ENCODE measurements around the gene NME9.

NME9 gene

DNA sequence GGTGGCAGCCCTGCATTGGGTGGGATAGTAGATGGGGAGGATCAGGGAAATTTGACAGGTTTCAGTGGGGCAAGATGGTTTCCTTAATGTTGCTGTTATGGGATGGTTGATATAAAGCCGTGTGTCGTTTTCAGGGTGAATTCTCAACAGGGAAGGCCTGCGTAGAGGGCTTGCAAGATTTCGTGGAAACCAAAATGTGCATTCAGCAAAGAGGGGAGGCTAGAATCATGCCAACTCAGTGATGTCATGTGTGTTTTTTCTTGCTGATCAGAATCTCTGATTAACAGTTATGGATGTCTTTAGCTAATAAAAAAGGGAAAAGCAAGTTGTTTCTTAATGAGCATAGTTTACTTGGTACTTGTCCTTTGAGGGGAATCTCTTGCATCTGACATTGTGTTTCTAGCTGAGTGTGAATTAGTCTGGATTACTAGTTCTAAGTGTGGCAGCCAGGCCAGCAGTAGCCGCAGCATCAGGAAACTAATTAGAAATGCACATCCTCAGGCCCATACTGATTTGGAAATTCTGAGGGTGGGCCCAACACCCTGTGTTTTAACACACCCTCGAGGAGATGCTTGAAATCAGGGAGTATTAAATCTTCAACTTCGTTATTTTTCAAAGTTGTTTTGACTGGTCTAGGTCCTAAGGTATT is 43.6 kb upstream of the NME9 start:
- no peak overlapping the region for H3K4me3 ChIP-seq (replicated peaks; ENCODE audit: insufficient read depth, low read length)
- TF ChIP-seq GABPA (IDR thresholded peaks at IDR 0.05; ENCODE audit: low read depth) (no peak), POLR2AphosphoS5 (IDR thresholded peaks at IDR 0.05; ENCODE audit: low read depth) (no peak), SPI1 (IDR thresholded peaks at IDR 0.05; ENCODE audit: borderline replicate concordance, low read depth) (no peak)
- TF ChIP-seq, protein P1, sequence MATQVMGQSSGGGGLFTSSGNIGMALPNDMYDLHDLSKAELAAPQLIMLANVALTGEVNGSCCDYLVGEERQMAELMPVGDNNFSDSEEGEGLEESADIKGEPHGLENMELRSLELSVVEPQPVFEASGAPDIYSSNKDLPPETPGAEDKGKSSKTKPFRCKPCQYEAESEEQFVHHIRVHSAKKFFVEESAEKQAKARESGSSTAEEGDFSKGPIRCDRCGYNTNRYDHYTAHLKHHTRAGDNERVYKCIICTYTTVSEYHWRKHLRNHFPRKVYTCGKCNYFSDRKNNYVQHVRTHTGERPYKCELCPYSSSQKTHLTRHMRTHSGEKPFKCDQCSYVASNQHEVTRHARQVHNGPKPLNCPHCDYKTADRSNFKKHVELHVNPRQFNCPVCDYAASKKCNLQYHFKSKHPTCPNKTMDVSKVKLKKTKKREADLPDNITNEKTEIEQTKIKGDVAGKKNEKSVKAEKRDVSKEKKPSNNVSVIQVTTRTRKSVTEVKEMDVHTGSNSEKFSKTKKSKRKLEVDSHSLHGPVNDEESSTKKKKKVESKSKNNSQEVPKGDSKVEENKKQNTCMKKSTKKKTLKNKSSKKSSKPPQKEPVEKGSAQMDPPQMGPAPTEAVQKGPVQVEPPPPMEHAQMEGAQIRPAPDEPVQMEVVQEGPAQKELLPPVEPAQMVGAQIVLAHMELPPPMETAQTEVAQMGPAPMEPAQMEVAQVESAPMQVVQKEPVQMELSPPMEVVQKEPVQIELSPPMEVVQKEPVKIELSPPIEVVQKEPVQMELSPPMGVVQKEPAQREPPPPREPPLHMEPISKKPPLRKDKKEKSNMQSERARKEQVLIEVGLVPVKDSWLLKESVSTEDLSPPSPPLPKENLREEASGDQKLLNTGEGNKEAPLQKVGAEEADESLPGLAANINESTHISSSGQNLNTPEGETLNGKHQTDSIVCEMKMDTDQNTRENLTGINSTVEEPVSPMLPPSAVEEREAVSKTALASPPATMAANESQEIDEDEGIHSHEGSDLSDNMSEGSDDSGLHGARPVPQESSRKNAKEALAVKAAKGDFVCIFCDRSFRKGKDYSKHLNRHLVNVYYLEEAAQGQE (IDR thresholded peaks at IDR 0.05; ENCODE audit: insufficient replicate concordance, low read depth), result no peak
- TF ChIP-seq, protein P2, sequence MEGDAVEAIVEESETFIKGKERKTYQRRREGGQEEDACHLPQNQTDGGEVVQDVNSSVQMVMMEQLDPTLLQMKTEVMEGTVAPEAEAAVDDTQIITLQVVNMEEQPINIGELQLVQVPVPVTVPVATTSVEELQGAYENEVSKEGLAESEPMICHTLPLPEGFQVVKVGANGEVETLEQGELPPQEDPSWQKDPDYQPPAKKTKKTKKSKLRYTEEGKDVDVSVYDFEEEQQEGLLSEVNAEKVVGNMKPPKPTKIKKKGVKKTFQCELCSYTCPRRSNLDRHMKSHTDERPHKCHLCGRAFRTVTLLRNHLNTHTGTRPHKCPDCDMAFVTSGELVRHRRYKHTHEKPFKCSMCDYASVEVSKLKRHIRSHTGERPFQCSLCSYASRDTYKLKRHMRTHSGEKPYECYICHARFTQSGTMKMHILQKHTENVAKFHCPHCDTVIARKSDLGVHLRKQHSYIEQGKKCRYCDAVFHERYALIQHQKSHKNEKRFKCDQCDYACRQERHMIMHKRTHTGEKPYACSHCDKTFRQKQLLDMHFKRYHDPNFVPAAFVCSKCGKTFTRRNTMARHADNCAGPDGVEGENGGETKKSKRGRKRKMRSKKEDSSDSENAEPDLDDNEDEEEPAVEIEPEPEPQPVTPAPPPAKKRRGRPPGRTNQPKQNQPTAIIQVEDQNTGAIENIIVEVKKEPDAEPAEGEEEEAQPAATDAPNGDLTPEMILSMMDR (IDR thresholded peaks at IDR 0.05; ENCODE audit: insufficient read depth, low read length), result no peak
- H3K27me3 ChIP-seq (ENCODE audit: insufficient read depth, poor library complexity, severe bottlenecking), result no peaks in the 10 kb centered on the region
- no peak overlapping the region for H3K27ac ChIP-seq (replicated peaks)
- DNase-seq (ENCODE audit: low read depth in 1 of 2, low spot score in 1 of 2), result no peak

DNA sequence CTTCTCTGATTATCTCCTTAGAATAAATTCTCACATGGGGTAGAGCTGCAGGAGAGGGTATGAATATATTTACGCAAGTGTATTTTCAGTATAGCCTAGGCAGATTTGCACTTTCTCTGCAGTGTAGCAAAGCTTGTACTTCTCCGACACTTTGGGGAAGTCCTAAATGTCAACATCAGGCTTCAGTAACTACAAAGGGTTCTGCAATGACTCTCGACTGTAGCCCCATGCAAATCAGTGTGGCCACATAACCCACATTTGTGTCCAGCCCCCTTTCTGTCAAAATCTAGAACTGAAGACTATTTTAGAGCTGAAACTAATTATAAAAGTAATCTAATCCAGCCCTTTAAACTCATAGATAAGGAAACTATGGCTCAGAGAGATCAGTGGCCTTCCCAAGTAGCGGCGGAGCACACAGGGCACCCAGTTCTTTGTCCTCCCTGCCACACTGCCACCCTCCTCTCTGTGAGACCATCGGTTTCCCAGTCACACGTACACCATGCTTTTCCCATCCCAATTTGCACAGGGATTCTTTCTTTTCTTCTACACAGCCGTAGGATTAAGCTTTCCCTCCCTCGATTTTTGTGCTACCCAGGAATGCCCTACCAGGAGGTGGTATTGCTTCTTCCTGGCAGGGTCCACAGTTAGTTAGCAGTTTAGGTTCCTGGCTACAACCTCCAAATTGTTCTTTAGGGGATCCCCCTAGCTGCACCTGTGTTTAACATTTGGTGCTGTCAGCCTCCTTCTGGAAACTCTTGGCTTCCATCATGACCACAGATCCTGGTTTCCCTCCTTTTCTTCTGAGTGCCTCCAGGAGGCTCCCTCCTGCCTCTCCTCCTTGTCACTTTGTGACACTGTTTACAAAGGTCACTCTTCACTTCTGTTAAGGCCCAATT is 41.7 kb upstream of the NME9 start:
- Histone ChIP-seq H3K4me3 (replicated peaks; ENCODE audit: insufficient read depth, low read length) (no peak overlapping the region), H3K27ac (replicated peaks) (no peak overlapping the region), H3K27me3 (ENCODE audit: insufficient read depth, poor library complexity, severe bottlenecking) (no peaks in the 10 kb centered on the region)
- peak in 1 of 2 experiments; percentile 32 for DNase-seq (ENCODE audit: low read depth in 1 of 2, low spot score in 1 of 2)
- no peak for TF ChIP-seq SPI1 (IDR thresholded peaks at IDR 0.05; ENCODE audit: borderline replicate concordance, low read depth)
- no peak for TF ChIP-seq POLR2AphosphoS5 (IDR thresholded peaks at IDR 0.05; ENCODE audit: low read depth)
- no peak for TF ChIP-seq GABPA (IDR thresholded peaks at IDR 0.05; ENCODE audit: low read depth)
- TF ChIP-seq, protein P1 (IDR thresholded peaks at IDR 0.05; ENCODE audit: insufficient replicate concordance, low read depth), result no peak

DNA sequence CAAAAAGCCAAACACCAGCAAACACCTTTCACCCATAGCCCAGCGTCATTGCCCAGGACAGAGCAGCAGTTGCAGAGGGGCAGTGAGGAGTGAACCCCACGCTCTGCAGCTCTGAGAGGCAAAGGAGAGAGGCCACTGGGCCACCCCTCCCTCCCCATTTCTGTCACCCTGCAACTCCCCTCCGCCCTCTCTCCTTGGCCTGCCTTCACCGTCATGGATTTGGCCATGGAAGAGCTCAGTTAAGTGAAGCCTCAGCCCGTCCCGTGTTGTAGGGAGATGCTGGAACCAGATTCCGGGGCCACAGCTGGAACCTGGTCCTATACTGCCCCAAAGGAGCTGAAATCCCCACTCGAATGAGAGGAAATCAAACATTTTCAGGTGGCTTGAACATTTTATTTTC is 40.7 kb upstream of the NME9 start:
- no peak for DNase-seq (ENCODE audit: low read depth in 1 of 2, low spot score in 1 of 2)
- Histone ChIP-seq H3K27me3 (ENCODE audit: insufficient read depth, poor library complexity, severe bottlenecking) (no peaks in the 10 kb centered on the region), H3K4me3 (replicated peaks; ENCODE audit: insufficient read depth, low read length) (no peak overlapping the region), H3K27ac (replicated peaks) (no peak overlapping the region)
- TF ChIP-seq SPI1 (IDR thresholded peaks at IDR 0.05; ENCODE audit: borderline replicate concordance, low read depth) (no peak), POLR2AphosphoS5 (IDR thresholded peaks at IDR 0.05; ENCODE audit: low read depth) (no peak), GABPA (IDR thresholded peaks at IDR 0.05; ENCODE audit: low read depth) (no peak)
- TF ChIP-seq, protein P2 (IDR thresholded peaks at IDR 0.05; ENCODE audit: insufficient read depth, low read length), result no peak
- TF ChIP-seq, protein P1 (IDR thresholded peaks at IDR 0.05; ENCODE audit: insufficient replicate concordance, low read depth), result no peak

Measured in HL-60 (cell line).